COLO668 (cell line): Measurements from ENCODE around the gene DBF4B.

Experiments used
- DNase-seq: peaks from one replicate; lab custom pipeline; 2025; ENCODE audit not compliant: unreplicated experiment; lab: John Stamatoyannopoulos, UW

Gene DBF4B

GRCh38 chr17:44776628-44777393, 68.3 kb downstream of the DBF4B start:
- DNase-seq: no peak

- DNase-seq: no peak
Measured at GRCh38 chr17:44777394-44778348, 69.2 kb downstream of the DBF4B start.

- no peak for DNase-seq
Measured at GRCh38 chr17:44778656-44779210, 70.3 kb downstream of the DBF4B start.

GRCh38 chr17:44779211-44780025, 71.0 kb downstream of the DBF4B start:
- DNase-seq: peak; percentile 58

GRCh38 chr17:44780161-44780560, 71.7 kb downstream of the DBF4B start:
- no peak for DNase-seq

- DNase-seq: no peak
Measured at GRCh38 chr17:44780845-44781480, 72.5 kb downstream of the DBF4B start.

- no peak for DNase-seq
Measured at GRCh38 chr17:44781551-44782325, 73.3 kb downstream of the DBF4B start.

GRCh38 chr17:44782326-44782850, 73.9 kb downstream of the DBF4B start:
- no peak for DNase-seq

GRCh38 chr17:44785921-44786320, 77.5 kb downstream of the DBF4B start:
- DNase-seq: no peak

GRCh38 chr17:44786551-44787081, 78.2 kb downstream of the DBF4B start:
- DNase-seq: no peak

- DNase-seq: no peak
Measured at GRCh38 chr17:44787271-44787940, 78.9 kb downstream of the DBF4B start.

GRCh38 chr17:44788139-44788538, 79.7 kb downstream of the DBF4B start:
- no peak for DNase-seq

GRCh38 chr17:44792276-44792675, 83.8 kb downstream of the DBF4B start:
- no peak for DNase-seq

- DNase-seq: no peak
Measured at GRCh38 chr17:44793885-44794842, 85.7 kb downstream of the DBF4B start.

GRCh38 chr17:44794851-44795413, 86.5 kb downstream of the DBF4B start:
- DNase-seq: no peak

- no peak for DNase-seq
Measured at GRCh38 chr17:44795421-44795820, 87.0 kb downstream of the DBF4B start.

GRCh38 chr17:44795928-44796327, 87.5 kb downstream of the DBF4B start:
- no peak for DNase-seq
